Right atrium auricular region (tissue), 2 donors: ENCODE results near the gene MRFAP1. TPM values are rescaled to one million over a fixed set of nuclear protein-coding genes. Genes with fewer than 3 reads are reported as not detected.
A peak's percentile ranks its signal among the peaks of the same experiment; 100 is the strongest.

Source experiments
- DNase-seq: peaks from one replicate; pipeline ENCODE4 v3.0.0-alpha.2; 2019; ENCODE audit warnings: low spot score
- H3K27ac ChIP-seq, 2 donors: fragments of 200-600 bp; sonication (generic); 1 replicate in 1 of 2; 2 replicates in 1 of 2; pipeline ENCODE4 v1.5.1; 2016 to 2019
- H3K27me3 ChIP-seq, 2 donors: fragments of 200-600 bp; sonication (generic); one replicate each; pipeline versions ENCODE4 v1.5.1 to v1.6.0; 2017 to 2019
- H3K36me3 ChIP-seq: fragments of 200-600 bp; sonication (generic); one replicate; pipeline ENCODE4 v1.5.1; 2016
- H3K4me1 ChIP-seq, 2 donors: fragments of 200-600 bp; sonication (generic); one replicate each; pipeline versions ENCODE4 v1.5.1 to v1.6.0; 2017 to 2019
- H3K4me3 ChIP-seq, 2 donors: fragments of 200-600 bp; sonication (generic); 1 replicate in 1 of 2; 2 replicates in 1 of 2; pipeline ENCODE4 v1.5.1; 2017 to 2019; ENCODE audit warnings: mild to moderate bottlenecking in 1 of 2, moderate library complexity in 1 of 2
- H3K9me3 ChIP-seq, 2 donors: fragments of 200-600 bp; sonication (generic); one replicate each; pipeline ENCODE4 v1.5.1; 2019
- CTCF ChIP-seq, 2 donors: fragments of 200-600 bp; sonication (generic); IDR thresholded peaks; one replicate each; pipeline ENCODE4 v1.5.1; 2019; ENCODE audit warnings: antibody characterized with exemption in 2 of 2
- total RNA-seq, 2 donors: library from RNA; depleted of rRNA; stranded (reverse); fragments of >200 nt; gene quantifications; one replicate each; pipeline ENCODE4 v1.1.0, GENCODE V29; 2016

MRFAP1 gene
- total RNA-seq, 2 donors from 2014 or later = 170 to 176 TPM

- no peak for DNase-seq
- no peak for TF ChIP-seq CTCF (IDR thresholded peaks at IDR 0.05)
- Histone ChIP-seq H3K9me3 (peaks cover 4 to 8% of the 10 kb centered on the region in 2 donors), H3K27me3 (no peaks in the 10 kb centered on the region), H3K36me3 (peaks cover 36% of the 10 kb centered on the region), H3K4me3 (no peak overlapping the region), H3K27ac (no peak overlapping the region), H3K4me1 (no peaks in the 10 kb centered on the region)
Measured at GRCh38 chr4:6606465-6607235, 33.8 kb upstream of the MRFAP1 start.

- no peak for DNase-seq
- Histone ChIP-seq H3K27me3 (no peaks in the 10 kb centered on the region), H3K4me3 (no peak overlapping the region), H3K9me3 (peaks cover 4 to 8% of the 10 kb centered on the region in 2 donors), H3K4me1 (no peaks in the 10 kb centered on the region), H3K27ac (no peak overlapping the region), H3K36me3 (peaks cover 44% of the 10 kb centered on the region)
- TF ChIP-seq CTCF (IDR thresholded peaks at IDR 0.05) = no peak
Measured at GRCh38 chr4:6607368-6608055, 33.0 kb upstream of the MRFAP1 start.

- H3K36me3 ChIP-seq = peaks cover 47% of the 10 kb centered on the region
- peaks cover 4 to 8% of the 10 kb centered on the region in 2 donors for H3K9me3 ChIP-seq
- no peaks in the 10 kb centered on the region for H3K4me1 ChIP-seq
- no peaks in the 10 kb centered on the region for H3K27me3 ChIP-seq
- H3K4me3 ChIP-seq = no peak overlapping the region
- no peak overlapping the region for H3K27ac ChIP-seq
- TF ChIP-seq CTCF (IDR thresholded peaks at IDR 0.05) = peak in 1 of 2 donors; percentile 35
- DNase-seq = no peak
Measured at GRCh38 chr4:6608758-6609414, 31.6 kb upstream of the MRFAP1 start.

GRCh38 chr4:6609415-6610079, 30.9 kb upstream of the MRFAP1 start:
- H3K27ac ChIP-seq = no peak overlapping the region
- H3K9me3 ChIP-seq = peaks cover 4 to 8% of the 10 kb centered on the region in 2 donors
- H3K36me3 ChIP-seq = peaks cover 50% of the 10 kb centered on the region
- no peaks in the 10 kb centered on the region for H3K27me3 ChIP-seq
- no peak for TF ChIP-seq CTCF (IDR thresholded peaks at IDR 0.05)
- no peaks in the 10 kb centered on the region for H3K4me1 ChIP-seq
- H3K4me3 ChIP-seq = no peak overlapping the region
- no peak for DNase-seq

- no peaks in the 10 kb centered on the region for H3K27me3 ChIP-seq
- H3K9me3 ChIP-seq = no peaks in the 10 kb centered on the region
- H3K36me3 ChIP-seq = peaks cover 53% of the 10 kb centered on the region
- no peak overlapping the region for H3K27ac ChIP-seq
- H3K4me3 ChIP-seq = no peak overlapping the region
- DNase-seq = no peak
- H3K4me1 ChIP-seq = no peaks in the 10 kb centered on the region
- TF ChIP-seq CTCF (IDR thresholded peaks at IDR 0.05) = no peak
Measured at GRCh38 chr4:6610856-6611430, 29.5 kb upstream of the MRFAP1 start.
